Karpas-422 (cell line): ENCODE results near the gene TREML1. TPM values are rescaled to one million over a fixed set of nuclear protein-coding genes. Genes with fewer than 3 reads are reported as not detected.

Experiments
- DNase-seq: peaks from one replicate; pipeline ENCODE4 v3.0.0-alpha.2; 2015
- H2AFZ ChIP-seq: fragments of 200-600 bp; sonication (generic); 2 replicates; pipeline ENCODE4 v1.6.1; 2014; ENCODE audit warnings: antibody characterized with exemption, low read length, mixed read lengths
- H3K27ac ChIP-seq: fragments of 200-600 bp; sonication (generic); 2 replicates; pipeline ENCODE4 v1.5.1; 2014; ENCODE audit warnings: mild to moderate bottlenecking, low read length, moderate library complexity
- H3K27me3 ChIP-seq: fragments of 200-600 bp; sonication (generic); 2 replicates; pipeline ENCODE4 v1.6.1; 2014; ENCODE audit warnings: low read length, mixed read lengths
- H3K36me3 ChIP-seq: fragments of 200-600 bp; sonication (generic); 2 replicates; pipeline ENCODE4 v1.6.1; 2014; ENCODE audit warnings: low read length, mixed read lengths; ENCODE audit not compliant: insufficient read depth
- H3K4me1 ChIP-seq: fragments of 200-600 bp; sonication (generic); 2 replicates; pipeline ENCODE4 v1.6.1; 2014; ENCODE audit warnings: mild to moderate bottlenecking, low read length, mixed read lengths
- H3K4me2 ChIP-seq: fragments of 200-600 bp; sonication (generic); 2 replicates; pipeline ENCODE4 v1.6.1; 2014; ENCODE audit warnings: low read length, low read depth, mild to moderate bottlenecking; ENCODE audit not compliant: poor library complexity, severe bottlenecking
- H3K4me3 ChIP-seq: fragments of 200-600 bp; sonication (generic); 2 replicates; pipeline ENCODE4 v1.5.1; 2014; ENCODE audit warnings: mild to moderate bottlenecking, antibody characterized with exemption, low read length, mixed read lengths
- H3K79me2 ChIP-seq: fragments of 200-600 bp; sonication (generic); 2 replicates; pipeline ENCODE4 v1.6.1; 2014; ENCODE audit warnings: mild to moderate bottlenecking, low read length, mixed read lengths
- H3K9ac ChIP-seq: fragments of 200-600 bp; sonication (generic); 2 replicates; pipeline ENCODE4 v1.6.0; 2014; ENCODE audit warnings: low read length
- H3K9me2 ChIP-seq: fragments of 200-600 bp; sonication (generic), shearing (Covaris generic); replicated peaks from 2 replicates; pipeline ENCODE4 v1.6.0; 2014; ENCODE audit warnings: mild to moderate bottlenecking, low read length, moderate library complexity; ENCODE audit not compliant: insufficient read depth
- H3K9me3 ChIP-seq: fragments of 300-700, 200-600 bp; sonication (generic); 2 replicates; pipeline ENCODE4 v1.6.1; 2014; ENCODE audit warnings: low read length, mixed read lengths
- H4K20me1 ChIP-seq: fragments of 200-600 bp; sonication (generic); 2 replicates; pipeline ENCODE4 v1.6.1; 2014; ENCODE audit warnings: mild to moderate bottlenecking, antibody characterized with exemption, low read length, low read depth; ENCODE audit not compliant: insufficient read depth
- total RNA-seq: library from RNA; depleted of rRNA; stranded (reverse); fragments of >200 nt; shearing (Covaris generic); gene quantifications from 2 replicates; pipeline ENCODE4 v1.2.3, GENCODE V29; 2014; ENCODE audit warnings: low replicate concordance; rRNA removed

Gene TREML1
- not detected in 2 replicates for total RNA-seq

- no peaks in the 10 kb centered on the region for H3K27me3 ChIP-seq
- H3K4me2 ChIP-seq, result no peak within 1 kb of the TSS
- no peaks in the 10 kb centered on the region for H3K79me2 ChIP-seq
- H3K27ac ChIP-seq, result no peak within 1 kb of the TSS
- no peaks in the 10 kb centered on the region for H3K9me2 ChIP-seq
- no peaks in the 10 kb centered on the region for H3K4me1 ChIP-seq
- no peak within 1 kb of the TSS for H3K9ac ChIP-seq
- H3K36me3 ChIP-seq, result no peaks in the 10 kb centered on the region
- no peaks in the 10 kb centered on the region for H4K20me1 ChIP-seq
- DNase-seq, result no peak
- H3K9me3 ChIP-seq, result no peaks in the 10 kb centered on the region
- H3K4me3 ChIP-seq, result no peak within 1 kb of the TSS
- no peak within 1 kb of the TSS for H2AFZ ChIP-seq
These were observed at the start of gene TREML1 for GRCh38 chr6:41153992-41154625. Gene TREML1, minus strand, starts transcription at chr6:41154347. Its CDS starts 59 bp downstream, at chr6:41154288.

- no peaks in the 10 kb centered on the region for H3K9me2 ChIP-seq
These were observed 47.6 kb upstream of the TREML1 start for GRCh38 chr6:41201764-41202173.

GRCh38 chr6:41200901-41201763, 47.0 kb upstream of the TREML1 start, which contains the start of gene TREML2:
Gene TREML2, minus strand, starts transcription at chr6:41201149. Its CDS starts 141 bp downstream, at chr6:41201008.
- DNase-seq, result no peak
- Histone ChIP-seq H3K4me1 (no peaks in the 10 kb centered on the region), H3K9me2 (no peaks in the 10 kb centered on the region), H3K79me2 (no peaks in the 10 kb centered on the region), H3K27me3 (no peaks in the 10 kb centered on the region), H3K9me3 (no peaks in the 10 kb centered on the region), H3K4me2 (no peak within 1 kb of the TSS), H3K27ac (no peak within 1 kb of the TSS), H3K9ac (no peak within 1 kb of the TSS), H3K36me3 (no peaks in the 10 kb centered on the region), H2AFZ (no peak within 1 kb of the TSS), H3K4me3 (no peak within 1 kb of the TSS), H4K20me1 (no peaks in the 10 kb centered on the region)

More at GRCh38 chr6:41201764-41202173, 47.6 kb upstream of the TREML1 start:
- no peaks in the 10 kb centered on the region for H3K9me3 ChIP-seq
- no peak for DNase-seq
- H3K36me3 ChIP-seq, result no peaks in the 10 kb centered on the region
- no peak overlapping the region for H3K4me2 ChIP-seq
- no peaks in the 10 kb centered on the region for H3K79me2 ChIP-seq
- H2AFZ ChIP-seq, result no peak overlapping the region
- no peaks in the 10 kb centered on the region for H4K20me1 ChIP-seq
- no peak overlapping the region for H3K9ac ChIP-seq
- no peaks in the 10 kb centered on the region for H3K27me3 ChIP-seq
- H3K4me3 ChIP-seq, result no peak overlapping the region
- no peak overlapping the region for H3K27ac ChIP-seq
- no peaks in the 10 kb centered on the region for H3K4me1 ChIP-seq

- DNase-seq, result no peak
- Histone ChIP-seq H3K4me3 (no peak overlapping the region), H4K20me1 (no peaks in the 10 kb centered on the region), H2AFZ (no peak overlapping the region), H3K79me2 (no peaks in the 10 kb centered on the region), H3K9me3 (no peaks in the 10 kb centered on the region), H3K9me2 (no peaks in the 10 kb centered on the region), H3K9ac (no peak overlapping the region), H3K36me3 (no peaks in the 10 kb centered on the region), H3K27me3 (no peaks in the 10 kb centered on the region), H3K27ac (no peak overlapping the region), H3K4me1 (no peaks in the 10 kb centered on the region), H3K4me2 (no peak overlapping the region)
These were observed 46.3 kb upstream of the TREML1 start for GRCh38 chr6:41200296-41200900.

GRCh38 chr6:41199552-41200246, 45.6 kb upstream of the TREML1 start:
- Histone ChIP-seq H3K36me3 (no peaks in the 10 kb centered on the region), H3K27ac (no peak overlapping the region), H3K9me3 (no peaks in the 10 kb centered on the region), H3K9ac (no peak overlapping the region), H3K27me3 (no peaks in the 10 kb centered on the region), H3K79me2 (no peaks in the 10 kb centered on the region), H4K20me1 (no peaks in the 10 kb centered on the region), H3K9me2 (no peaks in the 10 kb centered on the region), H3K4me1 (no peaks in the 10 kb centered on the region), H2AFZ (no peak overlapping the region), H3K4me2 (no peak overlapping the region), H3K4me3 (no peak overlapping the region)
- DNase-seq, result no peak

- Histone ChIP-seq H3K4me3 (no peak overlapping the region), H4K20me1 (no peaks in the 10 kb centered on the region), H3K36me3 (no peaks in the 10 kb centered on the region), H2AFZ (no peak overlapping the region), H3K4me2 (no peak overlapping the region), H3K27me3 (no peaks in the 10 kb centered on the region), H3K9me2 (no peaks in the 10 kb centered on the region), H3K9ac (no peak overlapping the region), H3K4me1 (no peaks in the 10 kb centered on the region), H3K9me3 (no peaks in the 10 kb centered on the region), H3K27ac (no peak overlapping the region), H3K79me2 (no peaks in the 10 kb centered on the region)
- no peak for DNase-seq
These were observed 43.1 kb upstream of the TREML1 start for GRCh38 chr6:41197234-41197633.

GRCh38 chr6:41194386-41194785, 40.2 kb upstream of the TREML1 start:
- Histone ChIP-seq H3K4me2 (no peak overlapping the region), H3K4me1 (no peaks in the 10 kb centered on the region), H3K79me2 (no peaks in the 10 kb centered on the region), H3K4me3 (no peak overlapping the region), H3K27ac (no peak overlapping the region), H3K27me3 (no peaks in the 10 kb centered on the region; the same call in 1 of the 2 replicates), H3K36me3 (no peaks in the 10 kb centered on the region), H4K20me1 (no peaks in the 10 kb centered on the region), H3K9ac (no peak overlapping the region), H3K9me3 (no peaks in the 10 kb centered on the region; the same call in 1 of the 2 replicates), H2AFZ (no peak overlapping the region), H3K9me2 (no peaks in the 10 kb centered on the region)
- no peak for DNase-seq
